GM10266 (cell line): Measurements from ENCODE around the gene PALM2AKAP2.

Experiments used
- DNase-seq: peaks from one replicate; pipeline ENCODE4 v3.0.0; 2012; ENCODE audit errors: extremely low spot score
- TF ChIP-seq, protein P1 (sequence below): IDR thresholded peaks from 2 replicates; pipeline ENCODE4 v1.5.1; 2012; ENCODE audit warnings: mild to moderate bottlenecking, low read depth; ENCODE audit not compliant: control insufficient read depth, insufficient read depth; ENCODE audit errors: missing control alignments

Gene PALM2AKAP2

DNA sequence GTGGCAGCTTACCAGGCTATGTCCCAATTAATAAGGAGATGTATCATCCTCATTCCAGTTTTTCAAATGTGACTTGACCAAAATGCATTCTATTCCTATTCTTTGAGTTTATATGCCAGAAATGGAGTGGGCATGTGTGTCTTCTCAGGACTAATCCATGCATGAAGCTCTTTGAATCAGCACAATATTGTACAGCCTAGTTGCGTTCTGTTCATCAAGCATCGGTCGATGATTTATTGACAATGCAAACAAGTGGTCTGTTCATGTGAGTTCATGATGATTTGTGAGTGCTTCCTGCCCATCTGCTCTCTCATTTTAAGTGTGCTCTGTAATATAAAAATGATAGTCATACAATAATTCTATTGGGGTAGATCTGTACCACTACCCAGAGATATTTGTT lies 48.3 kb downstream of the PALM2AKAP2 start:
- no peak for DNase-seq
- TF ChIP-seq, protein P1, sequence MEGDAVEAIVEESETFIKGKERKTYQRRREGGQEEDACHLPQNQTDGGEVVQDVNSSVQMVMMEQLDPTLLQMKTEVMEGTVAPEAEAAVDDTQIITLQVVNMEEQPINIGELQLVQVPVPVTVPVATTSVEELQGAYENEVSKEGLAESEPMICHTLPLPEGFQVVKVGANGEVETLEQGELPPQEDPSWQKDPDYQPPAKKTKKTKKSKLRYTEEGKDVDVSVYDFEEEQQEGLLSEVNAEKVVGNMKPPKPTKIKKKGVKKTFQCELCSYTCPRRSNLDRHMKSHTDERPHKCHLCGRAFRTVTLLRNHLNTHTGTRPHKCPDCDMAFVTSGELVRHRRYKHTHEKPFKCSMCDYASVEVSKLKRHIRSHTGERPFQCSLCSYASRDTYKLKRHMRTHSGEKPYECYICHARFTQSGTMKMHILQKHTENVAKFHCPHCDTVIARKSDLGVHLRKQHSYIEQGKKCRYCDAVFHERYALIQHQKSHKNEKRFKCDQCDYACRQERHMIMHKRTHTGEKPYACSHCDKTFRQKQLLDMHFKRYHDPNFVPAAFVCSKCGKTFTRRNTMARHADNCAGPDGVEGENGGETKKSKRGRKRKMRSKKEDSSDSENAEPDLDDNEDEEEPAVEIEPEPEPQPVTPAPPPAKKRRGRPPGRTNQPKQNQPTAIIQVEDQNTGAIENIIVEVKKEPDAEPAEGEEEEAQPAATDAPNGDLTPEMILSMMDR, result no peak
